NCI-H2171 treated with DMSO at 0.1 percent for 48 hours (cell line): ENCODE data around the gene OR10R2.
A peak's percentile ranks its signal among the peaks of the same experiment; 100 is the strongest.
"Not testable (repeated sequence)": the region's sequence is repeated elsewhere in the genome, so short reads cannot be mapped to it uniquely, and the experiment has no call there.

ENCODE experiments used
- DNase-seq: peaks from one replicate; lab custom pipeline; 2025; lab: John Stamatoyannopoulos, UW

Gene OR10R2, protein sequence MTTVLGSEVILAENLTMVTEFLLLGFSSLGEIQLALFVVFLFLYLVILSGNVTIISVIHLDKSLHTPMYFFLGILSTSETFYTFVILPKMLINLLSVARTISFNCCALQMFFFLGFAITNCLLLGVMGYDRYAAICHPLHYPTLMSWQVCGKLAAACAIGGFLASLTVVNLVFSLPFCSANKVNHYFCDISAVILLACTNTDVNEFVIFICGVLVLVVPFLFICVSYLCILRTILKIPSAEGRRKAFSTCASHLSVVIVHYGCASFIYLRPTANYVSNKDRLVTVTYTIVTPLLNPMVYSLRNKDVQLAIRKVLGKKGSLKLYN

DNA sequence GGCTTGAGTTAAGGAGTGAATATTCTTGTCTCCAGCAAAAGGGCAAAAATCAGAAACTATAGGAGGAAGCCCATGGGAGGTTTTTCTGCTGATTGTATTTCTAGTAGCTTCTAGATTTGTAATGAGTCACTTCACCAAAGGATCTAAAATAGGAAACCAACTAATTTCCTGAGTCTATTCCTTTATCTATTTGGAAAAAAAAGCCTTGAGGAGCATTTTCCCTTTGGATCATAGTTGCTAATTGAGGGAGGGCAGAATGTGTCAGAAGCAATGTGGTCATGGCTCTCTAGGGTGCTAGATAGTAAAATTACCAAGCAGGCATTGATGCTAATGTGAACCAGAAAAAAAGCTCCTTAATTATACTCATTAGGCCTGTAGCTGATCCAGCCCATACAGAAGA is at the start of gene OR10R2:
OR10R2 (plus strand) TSS at position 301 of the 400 bp plus-strand sequence. CDS start 106 bp downstream, outside the sequence.
- no peak for DNase-seq

DNA sequence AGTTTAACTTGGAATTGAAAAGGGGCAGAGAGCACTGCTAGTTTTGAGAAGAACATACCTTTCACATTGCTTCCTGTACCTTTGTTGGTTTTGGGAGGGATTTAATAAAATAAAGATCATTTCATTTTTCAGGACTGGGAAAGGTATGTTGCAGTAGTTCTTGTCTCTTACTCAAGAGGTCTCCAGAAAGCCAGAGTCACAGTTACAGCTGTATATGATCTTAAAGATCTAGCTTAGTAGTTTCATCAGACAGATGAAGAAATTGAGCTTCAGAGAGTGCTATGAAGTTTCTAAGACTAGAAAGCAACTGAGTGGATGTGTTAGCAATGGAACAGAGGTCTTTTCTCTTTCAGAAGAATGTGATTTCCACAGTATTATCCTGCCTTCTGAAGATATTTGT is 47.0 kb upstream of the OR10R2 start:
- DNase-seq = no peak

DNA sequence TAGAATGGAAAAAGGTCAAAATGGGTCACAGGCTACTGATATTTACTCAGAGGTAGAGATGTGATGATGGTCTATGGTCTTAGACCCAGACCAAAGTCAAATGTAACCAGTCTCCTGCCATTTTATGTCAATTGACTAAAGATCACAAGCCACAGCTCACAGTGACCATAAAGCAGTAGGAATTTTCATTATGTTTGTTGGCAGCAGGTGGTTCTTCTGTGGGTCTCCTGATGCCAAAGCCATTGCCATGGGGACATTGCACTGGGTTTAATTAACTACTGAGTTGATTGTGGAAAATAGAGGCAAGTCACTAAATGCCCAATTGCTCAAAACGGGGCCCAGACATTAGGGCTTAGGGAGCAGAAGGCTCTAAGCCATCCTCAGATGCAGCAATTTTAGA is 45.9 kb upstream of the OR10R2 start, which contains the start of gene OR10K2:
OR10K2 (minus strand) TSS at position 101 of the 400 bp plus-strand sequence. CDS start 5,371 bp downstream, outside the sequence.
- DNase-seq = no peak

DNA sequence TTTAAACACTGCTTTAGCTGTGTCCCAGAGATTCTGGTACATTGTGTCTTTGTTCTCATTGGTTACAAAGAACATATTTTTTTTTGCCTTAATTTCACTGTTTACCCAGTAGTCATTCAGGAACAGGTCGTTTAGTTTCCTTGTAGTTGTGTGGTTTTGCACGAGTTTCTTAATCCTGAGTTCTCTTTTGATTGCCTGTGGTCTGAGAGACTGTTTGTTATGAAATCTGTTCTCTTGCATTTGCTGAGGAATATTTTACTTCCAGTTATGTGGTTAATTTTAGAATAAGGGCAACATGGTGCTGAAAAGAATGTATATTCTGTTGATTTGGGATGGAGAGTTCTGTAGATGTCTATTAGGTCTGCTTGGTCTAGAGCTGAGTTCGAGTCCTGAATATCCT is 41.9 kb upstream of the OR10R2 start:
- DNase-seq = not testable (repeated sequence)

DNA sequence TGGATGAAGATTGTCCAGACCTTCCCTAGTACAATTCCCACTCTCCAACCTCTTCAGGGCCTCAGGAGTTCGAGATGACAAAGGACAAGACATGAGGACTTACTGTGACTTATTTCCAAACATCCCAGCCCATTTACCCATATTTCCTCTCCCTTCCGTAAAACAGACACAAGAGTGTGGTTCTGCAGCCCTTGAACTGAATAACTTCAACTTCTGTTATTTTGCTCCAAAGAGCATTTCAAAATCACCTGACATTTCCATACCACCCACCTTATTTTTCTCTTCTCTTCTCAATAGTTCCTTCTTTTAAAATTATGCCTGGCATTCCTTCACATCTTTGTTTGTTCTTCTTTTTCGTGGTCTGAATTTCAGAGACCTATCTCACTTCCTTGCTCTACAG is 37.3 kb upstream of the OR10R2 start:
- DNase-seq = no peak

DNA sequence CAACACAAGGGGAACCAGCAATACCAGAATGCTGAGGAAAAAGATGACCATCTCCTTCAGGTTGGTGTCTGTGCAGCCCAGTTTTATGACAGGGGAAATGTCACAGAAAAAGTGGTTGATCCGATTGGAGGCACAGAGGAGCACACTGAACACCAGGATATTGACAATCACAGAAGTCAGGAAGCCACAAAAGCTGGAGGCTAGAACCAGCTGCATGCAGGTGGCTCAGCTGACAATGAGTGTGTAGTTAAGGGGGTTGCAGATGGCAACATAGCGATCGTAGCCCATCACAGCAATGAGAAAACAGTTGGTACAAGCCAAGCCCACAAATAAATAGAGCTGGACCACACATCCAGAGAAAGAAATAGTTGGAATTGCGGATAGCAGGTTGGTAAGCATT is 26.6 kb upstream of the OR10R2 start:
- no peak for DNase-seq

DNA sequence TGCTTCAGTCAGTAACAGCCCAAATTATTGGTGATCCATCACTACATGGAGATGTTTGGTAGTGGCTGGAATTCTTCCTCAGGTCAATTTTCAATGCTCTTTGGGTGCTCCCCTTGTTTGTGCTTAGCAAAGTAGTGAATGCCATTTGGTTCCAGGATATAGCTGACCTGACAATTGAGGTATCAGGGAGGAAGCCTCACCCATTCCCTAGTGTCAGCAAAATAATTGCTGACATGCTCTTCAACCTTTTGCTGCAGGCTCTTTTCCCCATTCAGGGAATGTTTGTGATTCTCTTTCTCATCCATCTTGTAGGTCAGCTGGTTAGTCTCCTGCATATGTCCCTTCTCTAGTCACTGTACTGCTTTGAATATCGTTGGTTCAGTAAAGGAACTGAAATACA is 17.5 kb upstream of the OR10R2 start:
- DNase-seq = no peak

DNA sequence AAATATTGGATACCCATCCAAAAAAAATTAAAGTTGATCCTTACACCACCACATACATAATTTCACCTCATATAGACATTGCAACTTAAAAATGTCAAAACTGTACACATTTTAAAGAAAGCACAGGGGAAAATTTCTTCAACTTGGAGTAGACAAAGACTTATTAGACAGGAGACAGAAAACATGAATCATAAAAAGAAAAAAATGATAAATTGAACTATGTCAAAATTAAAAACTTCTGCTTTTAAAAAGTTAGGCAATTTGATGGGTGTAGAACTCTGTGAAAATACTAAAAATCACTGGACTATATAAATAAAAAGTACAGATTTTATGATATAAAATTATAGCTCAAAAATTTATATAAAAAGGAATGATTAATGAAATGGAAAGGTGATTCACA is 14.8 kb upstream of the OR10R2 start:
- no peak for DNase-seq

DNA sequence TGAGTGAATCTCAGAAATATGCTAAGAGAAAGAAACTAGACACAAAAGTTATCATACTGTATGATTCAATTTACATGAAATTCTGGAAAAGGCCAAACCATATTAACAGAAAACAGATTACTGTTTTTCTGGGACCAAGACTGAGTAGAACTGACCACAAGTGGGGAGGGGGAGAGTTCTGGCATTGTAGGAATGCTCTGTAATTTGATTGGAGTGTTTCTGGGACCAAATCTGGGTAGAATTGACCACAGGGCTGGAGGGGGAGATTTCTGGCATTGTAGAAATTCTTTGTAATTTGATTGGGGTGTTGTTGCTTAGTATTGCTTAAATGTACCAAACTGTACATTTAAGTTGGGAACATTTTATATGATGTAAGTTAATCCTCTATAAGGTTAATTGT is 13.8 kb upstream of the OR10R2 start:
- no peak for DNase-seq

DNA sequence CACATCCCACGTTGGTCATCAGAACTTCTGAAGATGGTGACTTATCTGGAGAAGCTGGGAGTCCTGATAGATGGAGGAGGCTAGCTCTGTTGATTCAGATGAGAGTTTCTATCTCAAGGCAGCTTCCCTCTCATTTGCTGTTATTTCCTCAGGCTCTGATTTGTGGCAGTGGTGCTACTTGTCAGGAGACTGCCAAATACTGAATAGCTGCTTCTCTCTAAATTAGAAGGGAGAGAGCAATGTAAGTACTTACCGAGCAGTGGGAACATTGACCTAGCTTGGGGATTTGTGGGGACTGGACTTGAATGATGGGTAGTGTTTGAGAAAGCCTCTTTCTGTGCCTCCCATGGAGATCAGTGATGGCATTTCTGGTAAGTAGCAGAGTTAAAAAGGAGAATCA is 10.5 kb upstream of the OR10R2 start, which contains the start of gene OR10K1:
OR10K1 (plus strand) TSS at position 301 of the 400 bp plus-strand sequence. CDS start 3,728 bp downstream, outside the sequence.
- DNase-seq = no peak

DNA sequence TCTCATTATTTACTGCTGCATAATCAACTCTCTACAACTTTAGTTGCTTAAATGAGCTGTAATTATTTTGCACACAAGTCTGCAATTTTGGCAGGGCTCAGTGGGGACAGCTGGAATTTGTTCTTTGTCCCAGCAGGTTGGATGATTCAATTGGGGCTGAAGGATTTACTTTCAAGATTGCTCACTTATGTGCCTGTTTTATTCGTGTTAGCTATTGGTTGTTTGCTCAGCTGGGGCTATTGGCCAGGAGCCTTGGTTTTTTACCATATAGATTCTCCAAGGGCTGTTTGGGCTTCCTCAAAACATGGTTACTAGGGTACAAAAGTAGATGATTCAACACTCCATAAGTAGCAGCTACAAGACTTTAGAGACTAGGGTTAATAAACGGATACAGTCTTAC is 13.4 kb downstream of the OR10R2 start:
- no peak for DNase-seq

DNA sequence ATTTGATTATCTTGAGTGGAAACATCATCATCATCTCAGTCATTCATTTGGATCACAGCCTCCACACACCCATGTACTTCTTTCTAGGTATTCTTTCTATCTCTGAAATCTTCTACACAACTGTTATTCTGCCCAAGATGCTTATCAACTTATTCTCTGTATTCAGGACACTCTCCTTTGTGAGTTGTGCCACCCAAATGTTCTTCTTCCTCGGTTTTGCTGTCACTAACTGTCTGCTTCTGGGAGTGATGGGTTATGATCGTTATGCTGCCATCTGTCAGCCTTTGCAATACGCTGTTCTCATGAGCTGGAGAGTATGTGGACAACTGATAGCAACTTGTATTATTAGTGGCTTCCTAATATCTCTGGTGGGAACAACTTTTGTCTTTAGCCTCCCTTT is 19.3 kb downstream of the OR10R2 start:
- no peak for DNase-seq

DNA sequence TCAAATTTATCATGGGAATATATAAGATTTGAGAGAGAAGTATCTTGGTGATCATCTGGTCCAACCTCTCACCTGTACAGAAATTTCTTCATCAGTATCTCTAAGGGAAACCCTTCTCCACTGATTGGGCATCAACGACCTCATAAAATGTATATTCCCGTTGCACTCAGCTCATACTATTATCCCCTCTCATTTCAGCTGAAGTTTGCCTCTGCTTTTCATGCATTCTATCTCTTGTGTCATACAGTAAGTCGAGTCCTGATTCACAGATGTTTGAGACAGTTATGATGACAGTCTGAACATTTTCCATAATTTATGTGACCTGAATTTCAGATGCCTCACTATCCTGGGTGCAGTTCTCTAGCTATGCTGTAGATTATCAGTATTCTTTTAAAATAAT is 21.0 kb downstream of the OR10R2 start:
- no peak for DNase-seq

DNA sequence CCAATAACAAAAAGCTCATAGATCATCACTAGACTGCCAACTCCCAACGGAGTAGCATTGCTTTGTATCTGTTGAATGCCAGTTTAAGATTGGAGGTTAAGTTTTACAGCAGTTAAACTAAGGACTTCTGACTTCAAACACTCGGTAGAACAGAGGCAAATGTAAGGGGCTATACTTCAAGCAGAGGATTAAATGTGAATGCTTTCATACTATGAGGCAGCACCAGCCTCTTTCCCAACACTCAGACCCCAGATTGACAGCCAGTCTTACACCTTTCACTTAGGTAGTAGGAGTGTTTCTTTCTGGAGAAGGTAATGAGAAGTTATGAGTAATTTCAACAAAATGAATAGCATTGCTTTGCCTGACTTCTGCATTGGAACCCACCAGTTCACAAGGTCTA is 22.8 kb downstream of the OR10R2 start:
- no peak for DNase-seq

DNA sequence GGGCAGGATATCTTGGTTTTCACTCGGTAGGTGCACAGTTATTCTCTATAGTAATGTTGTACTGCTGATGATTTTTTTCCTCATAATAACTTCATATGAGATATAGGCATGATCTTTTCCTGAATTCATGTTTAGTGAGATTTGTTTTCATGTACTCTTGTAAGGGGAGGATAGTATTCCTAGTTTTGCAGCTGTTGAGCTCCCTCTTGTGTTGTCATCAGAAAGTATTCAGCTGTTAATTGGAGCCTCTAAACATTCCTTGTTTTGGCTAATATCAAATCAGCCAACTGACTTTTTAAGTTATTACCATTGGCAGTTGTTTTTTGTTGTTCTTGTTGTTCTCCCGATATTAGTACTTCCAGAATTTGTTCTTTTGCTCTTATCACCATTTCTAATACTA is 24.4 kb downstream of the OR10R2 start:
- no peak for DNase-seq

DNA sequence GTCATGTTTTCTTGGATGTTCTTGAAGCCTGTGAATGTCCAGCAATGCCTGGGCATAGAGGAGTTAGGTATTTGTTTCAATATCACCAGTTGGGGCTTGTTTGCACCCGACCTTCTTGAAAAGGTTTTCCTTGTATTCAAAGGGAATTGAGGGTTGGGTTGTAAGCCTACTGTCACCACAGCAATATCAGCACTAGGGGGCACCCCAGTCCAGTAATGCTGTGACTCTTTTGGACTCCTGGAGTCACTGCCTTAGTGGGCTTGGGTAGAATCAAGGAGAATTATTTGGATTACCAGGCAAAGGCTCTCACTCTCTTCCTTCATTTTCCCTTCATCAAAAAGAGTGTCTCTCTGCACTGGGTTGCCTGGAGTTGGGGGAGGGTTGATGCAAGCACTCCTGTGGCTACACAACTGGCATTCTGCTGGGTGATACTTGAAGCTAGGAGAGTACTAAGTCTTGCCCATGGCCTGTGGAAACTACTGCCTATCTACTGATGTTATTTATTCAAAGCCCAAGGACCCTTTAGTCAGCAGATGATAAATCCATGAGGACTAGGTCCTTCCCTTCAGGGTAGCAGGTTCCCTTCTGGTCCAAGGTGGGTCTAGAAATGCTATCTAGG is 34.5 kb downstream of the OR10R2 start:
- DNase-seq = no peak

DNA sequence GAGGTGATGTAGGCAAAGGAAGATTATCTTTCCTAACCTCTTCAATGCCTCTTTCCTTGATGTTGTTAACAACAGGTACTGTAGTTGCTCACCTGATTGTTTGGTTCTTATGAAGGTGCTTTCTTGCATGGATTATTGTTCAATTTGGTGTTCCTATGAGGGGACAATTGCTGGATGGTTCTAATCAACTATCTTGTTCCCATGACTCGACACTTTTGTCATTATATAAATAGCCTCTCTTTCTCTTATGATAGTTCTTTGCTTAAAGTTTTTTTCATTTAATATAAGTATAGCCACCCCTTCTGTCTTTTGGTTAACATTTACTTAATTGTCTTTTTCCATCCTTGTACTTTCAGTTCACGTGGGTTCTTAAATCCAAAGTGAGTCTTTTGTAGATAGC is 35.5 kb downstream of the OR10R2 start:
- no peak for DNase-seq

DNA sequence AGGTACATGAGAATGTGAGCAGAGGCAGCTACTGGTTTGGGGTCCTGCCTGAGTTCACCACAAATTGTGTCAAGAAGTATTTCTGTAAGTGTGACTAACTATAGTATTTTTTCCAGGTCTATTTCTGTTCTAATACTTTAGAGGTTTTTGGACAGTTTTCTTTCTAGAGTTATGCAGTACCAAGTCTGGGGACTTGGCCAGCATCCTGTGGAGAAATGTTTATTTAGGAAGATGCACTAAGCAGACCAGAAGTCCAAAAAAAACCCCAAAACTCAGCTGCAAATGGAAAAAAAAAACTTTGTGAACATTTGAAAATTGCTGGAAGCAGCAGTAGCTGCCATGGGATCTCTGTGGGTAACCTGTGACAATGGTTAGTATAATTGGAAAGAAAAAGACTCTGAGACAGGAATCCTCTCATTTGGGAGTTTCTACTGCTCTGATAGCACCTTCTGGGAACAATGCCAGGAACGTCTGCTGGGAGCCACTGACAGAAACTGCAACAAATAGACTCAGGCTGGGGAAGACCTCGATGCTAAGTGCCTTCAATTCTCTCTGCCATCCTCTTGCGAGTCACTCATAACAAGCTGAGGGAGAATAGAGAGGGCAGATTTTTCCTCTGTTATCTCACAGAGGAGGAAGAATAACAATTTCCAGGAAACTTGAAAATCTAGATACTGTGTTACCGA is 37.6 kb downstream of the OR10R2 start:
- DNase-seq = peak; percentile 2

DNA sequence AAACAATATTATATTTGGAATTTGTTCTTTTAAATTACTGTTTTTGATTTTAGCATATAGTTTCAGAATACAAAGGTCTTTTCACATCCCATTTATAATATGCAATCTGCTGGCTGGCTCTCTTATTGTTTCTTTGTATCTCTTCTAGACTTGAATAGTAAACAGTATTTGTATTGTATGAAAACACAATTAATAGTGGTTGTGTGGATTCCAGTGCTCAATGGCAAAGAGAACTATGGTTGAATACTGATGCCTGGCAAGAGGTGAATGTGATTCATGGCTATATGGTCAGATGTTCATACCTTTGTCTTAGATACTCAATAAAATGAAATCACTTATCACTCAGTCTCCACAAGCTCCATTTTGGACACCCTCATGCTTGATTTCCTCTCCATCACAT is 44.9 kb downstream of the OR10R2 start:
- no peak for DNase-seq

DNA sequence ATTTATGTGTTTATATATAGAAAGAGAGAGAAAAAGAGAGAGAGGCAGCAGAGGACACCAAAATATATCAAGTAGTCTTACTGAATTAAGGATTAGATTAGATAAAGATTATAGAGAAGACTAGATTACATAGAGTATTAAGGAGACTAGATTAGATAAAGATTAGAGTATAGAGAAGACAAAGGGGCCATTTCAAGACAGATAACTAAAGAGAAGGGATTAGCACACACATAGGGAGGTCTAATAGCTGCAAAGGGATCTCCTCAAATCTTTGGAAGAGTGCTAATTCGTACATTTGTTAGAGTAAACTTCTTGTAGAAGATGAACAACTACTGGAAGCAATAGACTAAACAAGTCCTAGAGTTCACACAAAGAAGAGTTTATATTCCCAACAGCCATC is 48.0 kb downstream of the OR10R2 start:
- no peak for DNase-seq

DNA sequence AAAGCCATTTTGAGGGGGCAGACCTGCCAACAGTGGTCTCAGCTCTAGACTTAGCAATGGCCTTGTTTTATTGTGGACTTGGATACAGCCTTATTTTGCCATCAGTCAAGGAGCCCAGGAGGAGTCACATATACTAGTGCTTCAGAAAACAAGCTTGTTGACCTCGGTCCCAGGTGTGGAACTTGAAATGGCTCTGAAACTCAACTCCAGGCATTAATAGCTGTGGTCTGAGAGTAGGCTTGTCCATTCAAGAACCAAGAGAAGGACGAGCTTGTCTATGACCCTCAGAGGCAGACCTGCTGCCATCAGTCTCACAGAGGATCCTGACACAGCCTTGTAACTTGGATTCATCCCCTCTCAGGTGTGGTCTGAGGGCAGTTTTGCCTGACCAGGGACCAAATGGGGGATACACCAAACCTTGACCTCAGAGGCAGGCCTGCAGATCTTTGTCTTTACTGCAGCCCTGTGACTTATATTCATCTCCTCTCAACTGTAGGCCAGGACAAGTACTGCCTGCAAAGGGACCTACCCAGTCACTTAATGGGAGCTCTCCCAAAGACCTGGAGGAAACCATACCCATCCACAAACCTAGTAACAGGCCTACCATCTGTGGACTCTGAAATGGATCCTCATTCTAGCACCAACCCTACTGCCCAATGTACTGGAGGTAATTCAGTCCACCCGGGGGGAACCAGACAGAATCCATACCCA is 49.1 kb downstream of the OR10R2 start:
- no peak for DNase-seq

DNA sequence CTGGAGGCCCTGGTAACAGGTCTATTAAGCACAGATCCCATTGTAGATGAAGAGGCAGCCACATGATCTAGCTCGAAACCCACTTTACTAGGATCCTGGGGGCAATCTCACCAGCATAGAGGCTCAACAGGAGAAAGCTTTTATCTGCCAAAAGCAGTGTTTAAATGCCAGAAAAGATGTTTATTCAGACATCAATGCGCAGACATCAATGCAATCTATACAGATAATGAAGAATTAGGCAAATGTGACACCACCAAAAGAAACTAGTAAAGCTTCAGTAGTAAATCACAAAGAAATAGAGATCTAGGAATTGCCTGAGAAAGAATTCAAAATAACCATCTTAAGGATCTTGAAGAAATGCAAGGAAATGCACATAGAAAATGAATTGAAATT is 49.6 kb downstream of the OR10R2 start:
- no peak for DNase-seq
